HEK293 (cell line): ENCODE data around the gene GREM2.

ENCODE experiments used
- CTCF ChIA-PET: fragments of 350-600 bp; formaldehyde crosslinking; extraction: SDS; loops from one replicate; lab custom pipeline; 2021; ENCODE audit warnings: antibody characterized with exemption; lab: Yijun Ruan, JAX
- POLR2A ChIA-PET: fragments of 300-600 bp; formaldehyde crosslinking; extraction: SDS; loops from one replicate; lab custom pipeline; 2020; ENCODE audit warnings: antibody characterized with exemption, inconsistent platforms; lab: Yijun Ruan, JAX
- H3K27ac ChIP-seq: fragments of 200-500 bp; sonication (Bioruptor generic); 2 replicates; pipeline ENCODE4 v1.5.1; 2014; ENCODE audit warnings: low read depth, low read length, control low read depth, inconsistent platforms; ENCODE audit errors: extremely low read depth
- H3K36me3 ChIP-seq, 2 experiments: fragments of 200-500 bp in 1 of 2; sonication (Bioruptor generic) in 1 of 2; 1 replicate in 1 of 2; 2 replicates in 1 of 2; pipeline ENCODE4 v1.5.1; 2014 to 2017; ENCODE audit warnings: inconsistent platforms in 2 of 2, low read length in 2 of 2; ENCODE audit not compliant: control insufficient read depth in 2 of 2, insufficient read depth in 1 of 2
- H3K4me1 ChIP-seq: fragments of 200-500 bp; sonication (Bioruptor generic); 2 replicates; pipeline ENCODE4 v1.5.1; 2014; ENCODE audit warnings: mild to moderate bottlenecking, low read length, inconsistent platforms; ENCODE audit not compliant: control insufficient read depth, insufficient read depth
- H3K4me3 ChIP-seq: 2 replicates; pipeline ENCODE4 v1.5.1; 2011; ENCODE audit warnings: low read depth, mild to moderate bottlenecking, control low read depth, low read length, moderate library complexity
- H3K9me3 ChIP-seq: fragments of 200-500 bp; sonication (Bioruptor generic); 2 replicates; pipeline ENCODE4 v1.5.1; 2014; ENCODE audit warnings: low read depth, low read length, inconsistent platforms; ENCODE audit not compliant: control insufficient read depth, insufficient read depth
- GLI4 ChIP-seq: fragments of 450-650 bp; formaldehyde crosslinking; IDR thresholded peaks from 2 replicates; pipeline ENCODE4 v1.5.1; 2016; ENCODE audit warnings: missing biosample characterization, missing genetic modification characterization
- MEIS1 ChIP-seq: sonication (generic); formaldehyde crosslinking; IDR thresholded peaks from 2 replicates; pipeline ENCODE4 v1.8.1; 2022; ENCODE audit warnings: missing genetic modification reagents, mild to moderate bottlenecking, borderline replicate concordance
- SP7 ChIP-seq: fragments of 450-650 bp; formaldehyde crosslinking; IDR thresholded peaks from 2 replicates; pipeline ENCODE4 v1.5.1; 2016; ENCODE audit warnings: missing biosample characterization, missing genetic modification characterization
- TCF7L2 ChIP-seq: IDR thresholded peaks from 2 replicates; pipeline ENCODE4 v1.6.1; 2011; ENCODE audit warnings: low read depth, mild to moderate bottlenecking, inconsistent platforms, low read length, moderate library complexity, borderline replicate concordance
- ZNF121 ChIP-seq: fragments of 450-650 bp; formaldehyde crosslinking; IDR thresholded peaks from 2 replicates; pipeline ENCODE4 v1.5.1; 2016; ENCODE audit warnings: missing biosample characterization, missing genetic modification characterization
- ZNF19 ChIP-seq: fragments of 450-650 bp; formaldehyde crosslinking; IDR thresholded peaks from 2 replicates; pipeline ENCODE4; 2016; ENCODE audit warnings: missing biosample characterization, missing genetic modification characterization, low read depth
- ZNF248 ChIP-seq: fragments of 450-650 bp; formaldehyde crosslinking; IDR thresholded peaks from 2 replicates; pipeline ENCODE4 v1.5.1; 2017; ENCODE audit warnings: missing biosample characterization, missing genetic modification characterization
- ZNF266 ChIP-seq: fragments of 450-650 bp; formaldehyde crosslinking; IDR thresholded peaks from 2 replicates; pipeline ENCODE4 v1.5.1; 2016; ENCODE audit warnings: missing biosample characterization, missing genetic modification characterization, low read depth
- ZNF391 ChIP-seq: fragments of 450-650 bp; formaldehyde crosslinking; IDR thresholded peaks from 2 replicates; pipeline ENCODE4 v1.5.1; 2016; ENCODE audit warnings: low read depth, missing biosample characterization, missing genetic modification characterization, borderline replicate concordance
- ZNF398 ChIP-seq: fragments of 450-650 bp; formaldehyde crosslinking; IDR thresholded peaks from 2 replicates; pipeline ENCODE4 v1.5.1; 2017; ENCODE audit warnings: missing biosample characterization, missing genetic modification characterization
- ZNF423 ChIP-seq: fragments of 450-650 bp; formaldehyde crosslinking; IDR thresholded peaks from 2 replicates; pipeline ENCODE4 v1.5.1; 2016; ENCODE audit warnings: missing biosample characterization, missing genetic modification characterization
- ZNF426 ChIP-seq: fragments of 450-650 bp; formaldehyde crosslinking; IDR thresholded peaks from 2 replicates; pipeline ENCODE4 v1.5.1; 2017; ENCODE audit warnings: missing biosample characterization, missing genetic modification characterization, mild to moderate bottlenecking, inconsistent platforms, moderate library complexity
- ZNF473 ChIP-seq: fragments of 450-650 bp; formaldehyde crosslinking; IDR thresholded peaks from 2 replicates; pipeline ENCODE4 v1.5.1; 2017; ENCODE audit warnings: missing biosample characterization, missing genetic modification characterization
- ZNF48 ChIP-seq: fragments of 450-650 bp; formaldehyde crosslinking; IDR thresholded peaks from 2 replicates; pipeline ENCODE4 v1.5.1; 2016; ENCODE audit warnings: missing biosample characterization, missing genetic modification characterization
- ZNF510 ChIP-seq: fragments of 450-650 bp; formaldehyde crosslinking; IDR thresholded peaks from 2 replicates; pipeline ENCODE4 v1.5.1; 2018; ENCODE audit warnings: mild to moderate bottlenecking, missing genetic modification characterization, missing biosample characterization; ENCODE audit not compliant: insufficient replicate concordance
- ZNF521 ChIP-seq: fragments of 450-650 bp; formaldehyde crosslinking; IDR thresholded peaks from 2 replicates; pipeline ENCODE4 v1.5.1; 2017; ENCODE audit warnings: missing biosample characterization, mild to moderate bottlenecking, missing genetic modification characterization
- ZNF623 ChIP-seq: fragments of 450-650 bp; formaldehyde crosslinking; IDR thresholded peaks from 2 replicates; pipeline ENCODE4 v1.5.1; 2016; ENCODE audit warnings: missing biosample characterization, missing genetic modification characterization
- ZNF658 ChIP-seq: fragments of 450-650 bp; formaldehyde crosslinking; IDR thresholded peaks from 2 replicates; pipeline ENCODE4; 2016; ENCODE audit warnings: missing biosample characterization, missing genetic modification characterization
- ZNF791 ChIP-seq: fragments of 450-650 bp; formaldehyde crosslinking; IDR thresholded peaks from 2 replicates; pipeline ENCODE4 v1.5.1; 2016; ENCODE audit warnings: missing biosample characterization, missing genetic modification characterization
- ZNF792 ChIP-seq: fragments of 450-650 bp; formaldehyde crosslinking; IDR thresholded peaks from 2 replicates; pipeline ENCODE4 v1.5.1; 2016; ENCODE audit warnings: missing biosample characterization, missing genetic modification characterization
- ZXDB ChIP-seq: fragments of 450-650 bp; formaldehyde crosslinking; IDR thresholded peaks from 2 replicates; pipeline ENCODE4 v1.5.1; 2016; ENCODE audit warnings: missing biosample characterization, missing genetic modification characterization
- TF ChIP-seq, protein P1 (sequence below): fragments of 450-650 bp; formaldehyde crosslinking; IDR thresholded peaks from 2 replicates; pipeline ENCODE4 v1.5.1; 2017; ENCODE audit warnings: missing biosample characterization, missing genetic modification characterization
- TF ChIP-seq, protein P2 (sequence below): fragments of 450-650 bp; formaldehyde crosslinking; IDR thresholded peaks from 2 replicates; pipeline ENCODE4 v1.5.1; 2016; ENCODE audit warnings: missing biosample characterization, missing genetic modification characterization
- TF ChIP-seq, protein P3 (sequence below): fragments of 450-650 bp; formaldehyde crosslinking; IDR thresholded peaks from 2 replicates; pipeline ENCODE4; 2016; ENCODE audit warnings: missing biosample characterization, missing genetic modification characterization
- TF ChIP-seq, protein P4 (sequence below): fragments of 450-650 bp; formaldehyde crosslinking; conservative IDR thresholded peaks from 2 replicates; pipeline ENCODE4 v1.5.1; 2016; ENCODE audit warnings: low read depth, missing biosample characterization, missing genetic modification characterization

The GREM2 gene

GRCh38 chr1:240516069-240516468, 95.9 kb downstream of the GREM2 start:
- H3K9me3 ChIP-seq: no peaks in the 10 kb centered on the region
- ChIA-PET CTCF (interaction anchor here (0.7 kb wide), 1 partner anchor 490 kb away, joined by 12 read pairs; no protein-coding TSS in a partner anchor), POLR2A (no interaction called here)
- H3K27ac ChIP-seq: no peak overlapping the region; the same call in 1 of the 2 replicates
- peaks cover 18% of the 10 kb centered on the region for H3K4me1 ChIP-seq
- no peaks in the 10 kb centered on the region for H3K36me3 ChIP-seq
- no peak overlapping the region for H3K4me3 ChIP-seq
- TF ChIP-seq ZNF121 (tag by site-specific recombination) (peak; percentile 53; the same call in 1 of the 2 replicates), MEIS1 (CRISPR knock-in tag) (no peak)
- TF ChIP-seq, protein P1, sequence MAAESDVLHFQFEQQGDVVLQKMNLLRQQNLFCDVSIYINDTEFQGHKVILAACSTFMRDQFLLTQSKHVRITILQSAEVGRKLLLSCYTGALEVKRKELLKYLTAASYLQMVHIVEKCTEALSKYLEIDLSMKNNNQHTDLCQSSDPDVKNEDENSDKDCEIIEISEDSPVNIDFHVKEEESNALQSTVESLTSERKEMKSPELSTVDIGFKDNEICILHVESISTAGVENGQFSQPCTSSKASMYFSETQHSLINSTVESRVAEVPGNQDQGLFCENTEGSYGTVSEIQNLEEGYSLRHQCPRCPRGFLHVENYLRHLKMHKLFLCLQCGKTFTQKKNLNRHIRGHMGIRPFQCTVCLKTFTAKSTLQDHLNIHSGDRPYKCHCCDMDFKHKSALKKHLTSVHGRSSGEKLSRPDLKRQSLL (tag by site-specific recombination): no peak
- TF ChIP-seq, all 188 proteins: peak for 1

DNA sequence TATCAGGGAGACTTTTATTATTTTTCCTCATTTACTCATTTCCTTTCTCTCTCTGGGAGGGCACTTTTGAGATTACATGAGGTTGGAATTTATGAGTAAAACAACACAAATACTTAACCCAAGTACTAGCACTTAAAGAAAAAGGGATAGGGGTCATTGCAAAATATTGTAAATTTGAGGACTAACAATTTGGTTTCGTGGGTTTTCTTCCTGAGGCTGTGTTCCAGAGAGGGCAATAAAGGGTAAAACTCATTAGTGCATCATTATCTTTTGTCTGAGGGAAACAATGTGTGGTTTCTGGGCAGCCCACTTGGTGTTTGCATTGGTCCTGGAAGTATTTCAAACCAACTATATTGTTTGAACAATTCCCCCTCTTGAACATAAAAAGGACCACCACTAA, 96.5 kb downstream of the GREM2 start:
- no peak overlapping the region for H3K27ac ChIP-seq
- H3K36me3 ChIP-seq: no peaks in the 10 kb centered on the region
- peaks cover 18% of the 10 kb centered on the region for H3K4me1 ChIP-seq
- CTCF ChIA-PET: interaction anchor here (0.7 kb wide), 1 partner anchor 489 kb away, joined by 12 read pairs; no protein-coding TSS in a partner anchor
- H3K9me3 ChIP-seq: no peaks in the 10 kb centered on the region
- POLR2A ChIA-PET: no interaction called here
- no peak overlapping the region for H3K4me3 ChIP-seq
- TF ChIP-seq GLI4 (tag by site-specific recombination) (no peak), ZNF423 (tag by site-specific recombination) (no peak), ZNF521 (tag by site-specific recombination) (no peak), ZNF19 (tag by site-specific recombination) (no peak), ZNF792 (no peak), ZNF248 (tag by site-specific recombination) (no peak), ZNF48 (tag by site-specific recombination) (no peak), ZNF510 (tag by site-specific recombination) (no peak), ZNF791 (tag by site-specific recombination) (no peak), SP7 (tag by site-specific recombination) (peak; percentile 89), ZXDB (tag by site-specific recombination) (peak; percentile 81), ZNF398 (tag by site-specific recombination) (no peak), ZNF391 (tag by site-specific recombination) (no peak), TCF7L2 (peak; percentile 96), ZNF623 (tag by site-specific recombination) (no peak), ZNF266 (tag by site-specific recombination) (no peak), ZNF658 (tag by site-specific recombination) (no peak), ZNF473 (no peak), ZNF426 (tag by site-specific recombination) (no peak)
- TF ChIP-seq, protein P2, sequence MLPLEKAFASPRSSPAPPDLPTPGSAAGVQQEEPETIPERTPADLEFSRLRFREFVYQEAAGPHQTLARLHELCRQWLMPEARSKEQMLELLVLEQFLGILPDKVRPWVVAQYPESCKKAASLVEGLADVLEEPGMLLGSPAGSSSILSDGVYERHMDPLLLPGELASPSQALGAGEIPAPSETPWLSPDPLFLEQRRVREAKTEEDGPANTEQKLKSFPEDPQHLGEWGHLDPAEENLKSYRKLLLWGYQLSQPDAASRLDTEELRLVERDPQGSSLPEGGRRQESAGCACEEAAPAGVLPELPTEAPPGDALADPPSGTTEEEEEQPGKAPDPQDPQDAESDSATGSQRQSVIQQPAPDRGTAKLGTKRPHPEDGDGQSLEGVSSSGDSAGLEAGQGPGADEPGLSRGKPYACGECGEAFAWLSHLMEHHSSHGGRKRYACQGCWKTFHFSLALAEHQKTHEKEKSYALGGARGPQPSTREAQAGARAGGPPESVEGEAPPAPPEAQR (tag by site-specific recombination): no peak
- TF ChIP-seq, protein P3, sequence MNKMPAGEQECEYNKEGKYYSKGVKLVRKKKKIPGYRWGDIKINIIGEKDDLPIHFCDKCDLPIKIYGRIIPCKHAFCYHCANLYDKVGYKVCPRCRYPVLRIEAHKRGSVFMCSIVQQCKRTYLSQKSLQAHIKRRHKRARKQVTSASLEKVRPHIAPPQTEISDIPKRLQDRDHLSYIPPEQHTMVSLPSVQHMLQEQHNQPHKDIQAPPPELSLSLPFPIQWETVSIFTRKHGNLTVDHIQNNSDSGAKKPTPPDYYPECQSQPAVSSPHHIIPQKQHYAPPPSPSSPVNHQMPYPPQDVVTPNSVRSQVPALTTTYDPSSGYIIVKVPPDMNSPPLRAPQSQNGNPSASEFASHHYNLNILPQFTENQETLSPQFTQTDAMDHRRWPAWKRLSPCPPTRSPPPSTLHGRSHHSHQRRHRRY: no peak
- TF ChIP-seq, protein P4, sequence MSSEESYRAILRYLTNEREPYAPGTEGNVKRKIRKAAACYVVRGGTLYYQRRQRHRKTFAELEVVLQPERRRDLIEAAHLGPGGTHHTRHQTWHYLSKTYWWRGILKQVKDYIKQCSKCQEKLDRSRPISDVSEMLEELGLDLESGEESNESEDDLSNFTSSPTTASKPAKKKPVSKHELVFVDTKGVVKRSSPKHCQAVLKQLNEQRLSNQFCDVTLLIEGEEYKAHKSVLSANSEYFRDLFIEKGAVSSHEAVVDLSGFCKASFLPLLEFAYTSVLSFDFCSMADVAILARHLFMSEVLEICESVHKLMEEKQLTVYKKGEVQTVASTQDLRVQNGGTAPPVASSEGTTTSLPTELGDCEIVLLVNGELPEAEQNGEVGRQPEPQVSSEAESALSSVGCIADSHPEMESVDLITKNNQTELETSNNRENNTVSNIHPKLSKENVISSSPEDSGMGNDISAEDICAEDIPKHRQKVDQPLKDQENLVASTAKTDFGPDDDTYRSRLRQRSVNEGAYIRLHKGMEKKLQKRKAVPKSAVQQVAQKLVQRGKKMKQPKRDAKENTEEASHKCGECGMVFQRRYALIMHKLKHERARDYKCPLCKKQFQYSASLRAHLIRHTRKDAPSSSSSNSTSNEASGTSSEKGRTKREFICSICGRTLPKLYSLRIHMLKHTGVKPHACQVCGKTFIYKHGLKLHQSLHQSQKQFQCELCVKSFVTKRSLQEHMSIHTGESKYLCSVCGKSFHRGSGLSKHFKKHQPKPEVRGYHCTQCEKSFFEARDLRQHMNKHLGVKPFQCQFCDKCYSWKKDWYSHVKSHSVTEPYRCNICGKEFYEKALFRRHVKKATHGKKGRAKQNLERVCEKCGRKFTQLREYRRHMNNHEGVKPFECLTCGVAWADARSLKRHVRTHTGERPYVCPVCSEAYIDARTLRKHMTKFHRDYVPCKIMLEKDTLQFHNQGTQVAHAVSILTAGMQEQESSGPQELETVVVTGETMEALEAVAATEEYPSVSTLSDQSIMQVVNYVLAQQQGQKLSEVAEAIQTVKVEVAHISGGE (tag by site-specific recombination): peak; percentile 57
- TF ChIP-seq, protein P1 (tag by site-specific recombination): no peak
